ENCODE data around the gene EGR4.
A peak's percentile ranks its signal among the peaks of the same experiment; 100 is the strongest.

Gene EGR4

GRCh38 chr2:73243884-73244570 lies 49.3 kb downstream of the EGR4 start:
- TF ChIP-seq TOX (CRISPR knock-in tag; IDR thresholded peaks at IDR 0.05; ENCODE audit: borderline replicate concordance) (no peak), ISL1 (CRISPR knock-in tag; IDR thresholded peaks at IDR 0.05) (no peak), TCF4 (CRISPR knock-in tag; IDR thresholded peaks at IDR 0.05; ENCODE audit: borderline replicate concordance) (0 out of 2 replicates have a peak, but pooled peaks have one; percentile 60), TSHZ2 (CRISPR knock-in tag; IDR thresholded peaks at IDR 0.05) (peak; percentile 82), ZNF70 (CRISPR knock-in tag; IDR thresholded peaks at IDR 0.05) (no peak)

More at GRCh38 chr2:73243884-73244570, 49.3 kb downstream of the EGR4 start:
- ATAC-seq, result peak; percentile 47
